ENCODE measurements around the gene COG8.

DNA sequence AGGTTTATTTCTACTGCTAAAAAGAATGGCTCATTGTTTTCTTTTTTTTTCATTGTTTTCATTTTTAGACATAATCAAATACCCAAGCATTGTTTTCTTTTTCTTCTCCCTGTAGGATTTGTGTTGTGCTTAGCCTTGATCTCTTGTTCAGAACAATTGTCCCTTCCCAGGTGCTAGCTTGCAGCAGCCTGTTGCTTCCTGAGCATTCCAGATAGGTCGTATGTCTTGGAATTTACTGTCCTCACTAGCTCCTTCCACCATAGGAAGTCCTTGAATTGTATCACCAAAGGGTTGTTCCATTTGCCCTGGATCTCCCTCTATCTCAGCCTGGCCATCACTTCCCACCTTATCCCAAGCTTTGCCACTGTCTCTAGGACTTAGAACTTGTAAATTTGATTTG is 38.2 kb downstream of the COG8 start:
- TF ChIP-seq YY1 (IDR thresholded peaks at IDR 0.05), result no peak
- TF ChIP-seq, protein P1, sequence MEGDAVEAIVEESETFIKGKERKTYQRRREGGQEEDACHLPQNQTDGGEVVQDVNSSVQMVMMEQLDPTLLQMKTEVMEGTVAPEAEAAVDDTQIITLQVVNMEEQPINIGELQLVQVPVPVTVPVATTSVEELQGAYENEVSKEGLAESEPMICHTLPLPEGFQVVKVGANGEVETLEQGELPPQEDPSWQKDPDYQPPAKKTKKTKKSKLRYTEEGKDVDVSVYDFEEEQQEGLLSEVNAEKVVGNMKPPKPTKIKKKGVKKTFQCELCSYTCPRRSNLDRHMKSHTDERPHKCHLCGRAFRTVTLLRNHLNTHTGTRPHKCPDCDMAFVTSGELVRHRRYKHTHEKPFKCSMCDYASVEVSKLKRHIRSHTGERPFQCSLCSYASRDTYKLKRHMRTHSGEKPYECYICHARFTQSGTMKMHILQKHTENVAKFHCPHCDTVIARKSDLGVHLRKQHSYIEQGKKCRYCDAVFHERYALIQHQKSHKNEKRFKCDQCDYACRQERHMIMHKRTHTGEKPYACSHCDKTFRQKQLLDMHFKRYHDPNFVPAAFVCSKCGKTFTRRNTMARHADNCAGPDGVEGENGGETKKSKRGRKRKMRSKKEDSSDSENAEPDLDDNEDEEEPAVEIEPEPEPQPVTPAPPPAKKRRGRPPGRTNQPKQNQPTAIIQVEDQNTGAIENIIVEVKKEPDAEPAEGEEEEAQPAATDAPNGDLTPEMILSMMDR (IDR thresholded peaks at IDR 0.05; ENCODE audit: low read depth, low read length, missing input control), result no peak
- TF ChIP-seq RAD21 (IDR thresholded peaks at IDR 0.05), result no peak
- no peak for TF ChIP-seq TAF1 (conservative IDR thresholded peaks at IDR 0.05)
- TF ChIP-seq HNF4G (IDR thresholded peaks at IDR 0.05), result no peak
- TF ChIP-seq, protein P2, sequence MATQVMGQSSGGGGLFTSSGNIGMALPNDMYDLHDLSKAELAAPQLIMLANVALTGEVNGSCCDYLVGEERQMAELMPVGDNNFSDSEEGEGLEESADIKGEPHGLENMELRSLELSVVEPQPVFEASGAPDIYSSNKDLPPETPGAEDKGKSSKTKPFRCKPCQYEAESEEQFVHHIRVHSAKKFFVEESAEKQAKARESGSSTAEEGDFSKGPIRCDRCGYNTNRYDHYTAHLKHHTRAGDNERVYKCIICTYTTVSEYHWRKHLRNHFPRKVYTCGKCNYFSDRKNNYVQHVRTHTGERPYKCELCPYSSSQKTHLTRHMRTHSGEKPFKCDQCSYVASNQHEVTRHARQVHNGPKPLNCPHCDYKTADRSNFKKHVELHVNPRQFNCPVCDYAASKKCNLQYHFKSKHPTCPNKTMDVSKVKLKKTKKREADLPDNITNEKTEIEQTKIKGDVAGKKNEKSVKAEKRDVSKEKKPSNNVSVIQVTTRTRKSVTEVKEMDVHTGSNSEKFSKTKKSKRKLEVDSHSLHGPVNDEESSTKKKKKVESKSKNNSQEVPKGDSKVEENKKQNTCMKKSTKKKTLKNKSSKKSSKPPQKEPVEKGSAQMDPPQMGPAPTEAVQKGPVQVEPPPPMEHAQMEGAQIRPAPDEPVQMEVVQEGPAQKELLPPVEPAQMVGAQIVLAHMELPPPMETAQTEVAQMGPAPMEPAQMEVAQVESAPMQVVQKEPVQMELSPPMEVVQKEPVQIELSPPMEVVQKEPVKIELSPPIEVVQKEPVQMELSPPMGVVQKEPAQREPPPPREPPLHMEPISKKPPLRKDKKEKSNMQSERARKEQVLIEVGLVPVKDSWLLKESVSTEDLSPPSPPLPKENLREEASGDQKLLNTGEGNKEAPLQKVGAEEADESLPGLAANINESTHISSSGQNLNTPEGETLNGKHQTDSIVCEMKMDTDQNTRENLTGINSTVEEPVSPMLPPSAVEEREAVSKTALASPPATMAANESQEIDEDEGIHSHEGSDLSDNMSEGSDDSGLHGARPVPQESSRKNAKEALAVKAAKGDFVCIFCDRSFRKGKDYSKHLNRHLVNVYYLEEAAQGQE (IDR thresholded peaks at IDR 0.05), result no peak
